ENCODE results near the gene GP1BB. TPM values are rescaled to one million over a fixed set of nuclear protein-coding genes. Genes with fewer than 3 reads are reported as not detected.
A peak's percentile ranks its signal among the peaks of the same experiment; 100 is the strongest.
"Not testable (repeated sequence)": the region's sequence is repeated elsewhere in the genome, so short reads cannot be mapped to it uniquely, and the experiment has no call there.

The GP1BB gene
- polyA plus RNA-seq, 1 of the 3 experiments (the other 2 are of a cell fraction): 1.5 TPM

GRCh38 chr22:19696504-19697276 lies 26.6 kb upstream of the GP1BB start:
- Histone ChIP-seq H3K27ac (ENCODE audit: low read depth in 2 of 2, low read length in 1 of 2) (peak overlapping the region in 1 of 2 experiments; percentile 59; a peak in 2 of 4 replicates), H3K9me2 (no peaks in the 10 kb centered on the region), H3K4me1 (ENCODE audit: control insufficient read depth in 1 of 2, insufficient read depth in 2 of 2, low read depth in 1 of 2, low read length in 1 of 2) (peaks cover 0 to 6% of the 10 kb centered on the region in 2 experiments; a peak in 1 of 4 replicates), H3F3A (replicated peaks; ENCODE audit: insufficient read depth) (no peaks in the 10 kb centered on the region), H4K20me1 (ENCODE audit: insufficient read depth) (no peaks in the 10 kb centered on the region), H3K4me3 (ENCODE audit: low read depth in 2 of 2, low read length in 1 of 2) (no peak overlapping the region), H3K4me2 (no peak overlapping the region), H3K9ac (no peak overlapping the region), H3K9me3 (no peaks in the 10 kb centered on the region), H2AFZ (ENCODE audit: low read depth) (no peak overlapping the region), H3K79me2 (ENCODE audit: insufficient read depth) (no peaks in the 10 kb centered on the region), H3K36me3 (replicated peaks in 1 of 2; ENCODE audit: control insufficient read depth in 1 of 2, insufficient read depth in 2 of 2, low read length in 1 of 2) (no peaks in the 10 kb centered on the region), H3K27me3 (ENCODE audit: insufficient read depth) (no peaks in the 10 kb centered on the region)
- 47% methylated on average over 2 of the region's 2 CpGs for WGBS (ENCODE audit: low lambda C conversion rate)
- DNase-seq: peak; percentile 65
- TF ChIP-seq JUND (IDR thresholded peaks at IDR 0.05) (no peak), MXI1 (IDR thresholded peaks at IDR 0.05; ENCODE audit: low read depth, low read length) (peak; percentile 55; the same call in 1 of the 2 replicates), NRF1 (IDR thresholded peaks at IDR 0.05; ENCODE audit: low read depth, low read length) (no peak), GATA2 (CRISPR knock-in tag; IDR thresholded peaks at IDR 0.05) (peak; percentile 84), RCOR1 (IDR thresholded peaks at IDR 0.05; ENCODE audit: low read length) (peak; percentile 77), TCF12 (IDR thresholded peaks at IDR 0.05) (peak; percentile 31; the same call in 1 of the 2 replicates), YY1 (IDR thresholded peaks at IDR 0.05; ENCODE audit: low read depth) (no peak), CTCF (IDR thresholded peaks at IDR 0.05) (no peak), FOSL2 (IDR thresholded peaks at IDR 0.05; ENCODE audit: borderline replicate concordance, low read depth) (no peak), EP300 (IDR thresholded peaks at IDR 0.05; ENCODE audit: borderline replicate concordance in 1 of 2, low read depth in 1 of 2, low read length in 1 of 2) (peak in 1 of 2 experiments; percentile 78; a peak in 2 of 4 replicates), POLR2AphosphoS5 (IDR thresholded peaks at IDR 0.05; ENCODE audit: low read depth, low read length) (no peak), CHD2 (IDR thresholded peaks at IDR 0.05; ENCODE audit: low read length, partially characterized antibody) (peak; percentile 55), RXRA (IDR thresholded peaks at IDR 0.05; ENCODE audit: borderline replicate concordance, low read depth) (no peak)
- POLR2A ChIA-PET: interaction anchor here (0.6 to 1.3 kb wide), 2 partner anchors 20 to 33 kb away, joined by 3 to 4 read pairs; no protein-coding TSS in a partner anchor
- CTCF ChIA-PET: interaction anchor here (0.6 to 2.9 kb wide), 8 partner anchors 9 to 64 kb away, joined by 3 to 18 read pairs (median 4); no protein-coding TSS in a partner anchor

- H3K9ac ChIP-seq; H3K4me1 ChIP-seq (ENCODE audit: control insufficient read depth in 1 of 2, insufficient read depth in 2 of 2, low read depth in 1 of 2, low read length in 1 of 2); H3K79me2 ChIP-seq (ENCODE audit: insufficient read depth); POLR2A ChIA-PET; DNase-seq; H3K27me3 ChIP-seq (ENCODE audit: insufficient read depth); H3F3A ChIP-seq (replicated peaks; ENCODE audit: insufficient read depth); H3K4me3 ChIP-seq (ENCODE audit: low read depth in 2 of 2, low read length in 1 of 2); H2AFZ ChIP-seq (ENCODE audit: low read depth); H3K36me3 ChIP-seq (replicated peaks in 1 of 2; ENCODE audit: control insufficient read depth in 1 of 2, insufficient read depth in 2 of 2, low read length in 1 of 2); H3K4me2 ChIP-seq; H3K9me3 ChIP-seq; H3K27ac ChIP-seq (ENCODE audit: low read depth in 2 of 2, low read length in 1 of 2); H4K20me1 ChIP-seq (ENCODE audit: insufficient read depth); H3K9me2 ChIP-seq: not testable (repeated sequence)
- CTCF ChIA-PET: interaction anchor here (0.7 to 2.9 kb wide), 5 partner anchors 19 to 68 kb away, joined by 3 to 18 read pairs (median 4); no protein-coding TSS in a partner anchor
- 64% methylated on average over 1 of the region's 1 CpG for WGBS (ENCODE audit: low lambda C conversion rate)
Measured at GRCh38 chr22:19697871-19698270, 25.5 kb upstream of the GP1BB start.

All from SK-N-SH (cell line).